Right hindlimb (tissue), 1 donor: ENCODE data around the gene BNC2.

Experiments used
- DNase-seq: peaks from one replicate; pipeline ENCODE4 v3.0.0-alpha.2; 2018

Gene BNC2

GRCh38 chr9:16753256-16753655 is 117.2 kb downstream of the BNC2 start:
- DNase-seq: no peak

- no peak for DNase-seq
These were observed 117.9 kb downstream of the BNC2 start for GRCh38 chr9:16752601-16753000.

- no peak for DNase-seq
These were observed 119.9 kb downstream of the BNC2 start for GRCh38 chr9:16750553-16750952.

- DNase-seq: no peak
These were observed 125.1 kb downstream of the BNC2 start for GRCh38 chr9:16745359-16745758.

- DNase-seq: no peak
These were observed 126.1 kb downstream of the BNC2 start for GRCh38 chr9:16744394-16744793.

- no peak for DNase-seq
These were observed 127.1 kb downstream of the BNC2 start for GRCh38 chr9:16743375-16743774.

GRCh38 chr9:16735001-16735400 is 135.5 kb downstream of the BNC2 start:
- DNase-seq: no peak

GRCh38 chr9:16732546-16732945 is 137.9 kb downstream of the BNC2 start:
- no peak for DNase-seq

GRCh38 chr9:16730162-16730561 is 140.3 kb downstream of the BNC2 start:
- no peak for DNase-seq

- DNase-seq: no peak
These were observed 140.8 kb downstream of the BNC2 start for GRCh38 chr9:16729651-16730050.

GRCh38 chr9:16728137-16728508 is 142.3 kb downstream of the BNC2 start:
- no peak for DNase-seq

GRCh38 chr9:16727452-16728136 is 142.9 kb downstream of the BNC2 start:
- DNase-seq: no peak

- peak; percentile 85 for DNase-seq
These were observed 143.6 kb downstream of the BNC2 start for GRCh38 chr9:16726718-16727451.

GRCh38 chr9:16726029-16726428 is 144.4 kb downstream of the BNC2 start:
- no peak for DNase-seq

GRCh38 chr9:16725066-16725465 is 145.4 kb downstream of the BNC2 start:
- no peak for DNase-seq

GRCh38 chr9:16721972-16722371 is 148.5 kb downstream of the BNC2 start:
- DNase-seq: no peak

- DNase-seq: no peak
These were observed 150.1 kb downstream of the BNC2 start for GRCh38 chr9:16720386-16720785.

- DNase-seq: no peak
These were observed 150.5 kb downstream of the BNC2 start for GRCh38 chr9:16719921-16720320.

GRCh38 chr9:16718952-16719351 is 151.5 kb downstream of the BNC2 start:
- DNase-seq: no peak

GRCh38 chr9:16718296-16718695 is 152.2 kb downstream of the BNC2 start:
- no peak for DNase-seq

GRCh38 chr9:16716601-16717000 is 153.9 kb downstream of the BNC2 start:
- DNase-seq: no peak

- DNase-seq: no peak
These were observed 155.1 kb downstream of the BNC2 start for GRCh38 chr9:16715404-16715803.

GRCh38 chr9:16712787-16713186 is 157.7 kb downstream of the BNC2 start:
- DNase-seq: no peak

- DNase-seq: no peak
These were observed 159.6 kb downstream of the BNC2 start for GRCh38 chr9:16710888-16711287.

GRCh38 chr9:16709924-16710323 is 160.5 kb downstream of the BNC2 start:
- no peak for DNase-seq
